Keratinocyte (primary cell): Measurements from ENCODE around the gene FAIM2. TPM values are rescaled to one million over a fixed set of nuclear protein-coding genes. Genes with fewer than 3 reads are reported as not detected.

ENCODE experiments used
- DNase-seq: peaks from one replicate; pipeline ENCODE4 v3.0.0-alpha.2; 2011; ENCODE audit warnings: low read depth, missing footprints, low spot score
- FAIRE-seq: peaks from 2 replicates; lab custom pipeline; 2011; peaks lifted over from hg19 to GRCh38; lab: Jason Lieb, UNC
- H2AFZ ChIP-seq: 2 replicates; pipeline ENCODE4 v1.6.0; 2012; ENCODE audit warnings: low read length, control low read depth, inconsistent platforms; ENCODE audit not compliant: control insufficient read depth
- H3K27ac ChIP-seq: 2 replicates; pipeline ENCODE4 v1.5.1; 2011; ENCODE audit warnings: low read length; ENCODE audit not compliant: control insufficient read depth, insufficient read depth
- H3K27me3 ChIP-seq: 3 replicates; pipeline ENCODE4 v1.6.0; 2011; ENCODE audit warnings: low read length; ENCODE audit not compliant: control insufficient read depth, insufficient read depth; ENCODE audit errors: extremely low read depth
- H3K36me3 ChIP-seq, 2 experiments: 2 replicates in 1 of 2; 3 replicates in 1 of 2; pipeline ENCODE4 v1.5.1; 2011; ENCODE audit warnings: low read length in 2 of 2, mild to moderate bottlenecking in 1 of 2; ENCODE audit not compliant: control insufficient read depth in 2 of 2, insufficient read depth in 2 of 2; ENCODE audit errors: extremely low read depth in 1 of 2
- H3K4me1 ChIP-seq: 3 replicates; pipeline ENCODE4 v1.5.1; 2011; ENCODE audit warnings: low read length; ENCODE audit not compliant: control insufficient read depth, insufficient read depth; ENCODE audit errors: extremely low read depth
- H3K4me2 ChIP-seq: 3 replicates; pipeline ENCODE4 v1.6.0; 2011; ENCODE audit warnings: low read depth, low read length; ENCODE audit not compliant: control insufficient read depth, insufficient read depth; ENCODE audit errors: extremely low read depth
- H3K4me3 ChIP-seq, 3 experiments: fragments of 200-600 bp in 1 of 3; sonication (generic) in 1 of 3; 2 replicates in 2 of 3; 3 replicates in 1 of 3; pipeline ENCODE4 v1.5.1; 2011 to 2016; ENCODE audit warnings: low read length in 3 of 3, mild to moderate bottlenecking in 3 of 3, control low read depth in 2 of 3, inconsistent platforms in 1 of 3, low read depth in 1 of 3, mixed read lengths in 1 of 3, mixed run types in 1 of 3, moderate library complexity in 1 of 3; ENCODE audit not compliant: control insufficient read depth in 2 of 3, insufficient read depth in 2 of 3; ENCODE audit errors: extremely low read depth in 1 of 3
- H3K79me2 ChIP-seq: 2 replicates; pipeline ENCODE4 v1.6.0; 2012; ENCODE audit warnings: low read length; ENCODE audit not compliant: control insufficient read depth, insufficient read depth
- H3K9ac ChIP-seq: 3 replicates; pipeline ENCODE4 v1.6.0; 2011; ENCODE audit warnings: low read length; ENCODE audit not compliant: control insufficient read depth, insufficient read depth; ENCODE audit errors: extremely low read depth
- H3K9me1 ChIP-seq: 3 replicates; pipeline ENCODE4 v1.6.0; 2011; ENCODE audit warnings: low read length; ENCODE audit not compliant: control insufficient read depth, insufficient read depth; ENCODE audit errors: extremely low read depth
- H3K9me3 ChIP-seq: 2 replicates; pipeline ENCODE4 v1.5.1; 2012; ENCODE audit warnings: low read depth, low read length; ENCODE audit not compliant: control insufficient read depth
- H4K20me1 ChIP-seq: 3 replicates; pipeline ENCODE4 v1.6.0; 2011; ENCODE audit warnings: low read length; ENCODE audit not compliant: control insufficient read depth, insufficient read depth; ENCODE audit errors: extremely low read depth
- EZH2 ChIP-seq: IDR thresholded peaks from one replicate; pipeline ENCODE4 v1.6.1; 2012; ENCODE audit warnings: inconsistent platforms, mild to moderate bottlenecking, low read length, moderate library complexity
- dilution Hi-C: fragments of 300-500 bp; cut with MboI; formaldehyde crosslinking; loops from one replicate; pipeline ENCODE4 v1.7.0; 2020; ENCODE audit warnings: low sequenced_read_pairs; ENCODE audit not compliant: extremely low pct_ligation_motif_present
- polyA plus RNA-seq, 5 experiments: library from polyadenylated mRNA; depleted of rRNA in 3 of 5; stranded (reverse) in 3 of 5; stranded (forward) in 1 of 5; unstranded in 1 of 5; fragments of >200 nt; gene quantifications; 1 replicate in 1 of 5; 2 replicates in 3 of 5; 3 replicates in 1 of 5; pipeline versions ENCODE4 v1.2.1 to v1.2.3, GENCODE V29; 2011 to 2012; ENCODE audit warnings: missing spikeins in 2 of 5, low read depth in 1 of 5, low replicate concordance in 1 of 5
- TF ChIP-seq, protein P1 (sequence below), 3 experiments: IDR thresholded peaks in 1 of 3; conservative IDR thresholded peaks in 1 of 3; optimal IDR thresholded peaks in 1 of 3; 2 replicates in 2 of 3; 3 replicates in 1 of 3; pipeline versions ENCODE3 to v1.5.1; 2011; ENCODE audit warnings: low read length in 3 of 3, mild to moderate bottlenecking in 3 of 3, moderate library complexity in 2 of 3, control low read depth in 1 of 3, inconsistent platforms in 1 of 3; ENCODE audit not compliant: insufficient read depth in 2 of 3; ENCODE audit errors: extremely low read depth in 1 of 3

The FAIM2 gene
- polyA plus RNA-seq, 1 donor (not counting 4 experiments of a cell fraction or from before 2014, with no cell fraction given) = not detected

DNA sequence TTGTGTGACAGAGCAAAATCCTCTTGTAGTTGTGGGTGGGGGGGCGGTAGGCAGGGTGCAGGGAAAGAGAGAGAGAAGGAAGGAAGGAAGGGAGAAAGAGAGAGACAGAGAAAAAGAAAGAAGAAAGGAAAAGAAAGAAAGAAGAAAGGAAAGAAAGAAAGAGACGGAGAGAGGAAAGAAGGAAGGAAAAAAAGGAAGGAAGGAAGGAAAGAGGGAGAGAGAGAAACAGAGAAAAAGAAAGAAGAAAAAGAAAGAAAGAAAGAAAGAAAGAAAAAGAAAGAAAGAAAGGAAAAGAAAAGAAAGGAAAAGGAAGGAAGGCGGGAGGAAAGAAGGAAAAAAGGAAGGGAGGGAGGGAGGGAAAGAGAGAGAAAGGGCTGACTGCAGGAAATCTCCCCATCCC lies 17.6 kb upstream of the FAIM2 start:
- H3K4me2 ChIP-seq = no peak overlapping the region
- no peaks in the 10 kb centered on the region for H3K9me3 ChIP-seq
- dilution Hi-C loops = no loop called here
- DNase-seq (no peak), FAIRE-seq (no peak)
- H3K36me3 ChIP-seq = no peaks in the 10 kb centered on the region
- H3K9me1 ChIP-seq = no peaks in the 10 kb centered on the region
- no peak overlapping the region for H2AFZ ChIP-seq
- H3K9ac ChIP-seq = no peak overlapping the region
- H3K27ac ChIP-seq = no peak overlapping the region
- no peaks in the 10 kb centered on the region for H3K4me1 ChIP-seq
- H3K79me2 ChIP-seq = no peaks in the 10 kb centered on the region
- H4K20me1 ChIP-seq = no peaks in the 10 kb centered on the region
- no peak overlapping the region for H3K4me3 ChIP-seq
- TF ChIP-seq, protein P1, sequence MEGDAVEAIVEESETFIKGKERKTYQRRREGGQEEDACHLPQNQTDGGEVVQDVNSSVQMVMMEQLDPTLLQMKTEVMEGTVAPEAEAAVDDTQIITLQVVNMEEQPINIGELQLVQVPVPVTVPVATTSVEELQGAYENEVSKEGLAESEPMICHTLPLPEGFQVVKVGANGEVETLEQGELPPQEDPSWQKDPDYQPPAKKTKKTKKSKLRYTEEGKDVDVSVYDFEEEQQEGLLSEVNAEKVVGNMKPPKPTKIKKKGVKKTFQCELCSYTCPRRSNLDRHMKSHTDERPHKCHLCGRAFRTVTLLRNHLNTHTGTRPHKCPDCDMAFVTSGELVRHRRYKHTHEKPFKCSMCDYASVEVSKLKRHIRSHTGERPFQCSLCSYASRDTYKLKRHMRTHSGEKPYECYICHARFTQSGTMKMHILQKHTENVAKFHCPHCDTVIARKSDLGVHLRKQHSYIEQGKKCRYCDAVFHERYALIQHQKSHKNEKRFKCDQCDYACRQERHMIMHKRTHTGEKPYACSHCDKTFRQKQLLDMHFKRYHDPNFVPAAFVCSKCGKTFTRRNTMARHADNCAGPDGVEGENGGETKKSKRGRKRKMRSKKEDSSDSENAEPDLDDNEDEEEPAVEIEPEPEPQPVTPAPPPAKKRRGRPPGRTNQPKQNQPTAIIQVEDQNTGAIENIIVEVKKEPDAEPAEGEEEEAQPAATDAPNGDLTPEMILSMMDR (optimal IDR thresholded peaks at IDR 0.05 in 1 of 3, IDR thresholded peaks at IDR 0.05 in 1 of 3, conservative IDR thresholded peaks at IDR 0.05 in 1 of 3; ENCODE audit: extremely low read depth in 1 of 3, insufficient read depth in 2 of 3, low read length in 3 of 3) = no peak
- no peak for TF ChIP-seq EZH2
- H3K27me3 ChIP-seq = peaks cover 5% of the 10 kb centered on the region

DNA sequence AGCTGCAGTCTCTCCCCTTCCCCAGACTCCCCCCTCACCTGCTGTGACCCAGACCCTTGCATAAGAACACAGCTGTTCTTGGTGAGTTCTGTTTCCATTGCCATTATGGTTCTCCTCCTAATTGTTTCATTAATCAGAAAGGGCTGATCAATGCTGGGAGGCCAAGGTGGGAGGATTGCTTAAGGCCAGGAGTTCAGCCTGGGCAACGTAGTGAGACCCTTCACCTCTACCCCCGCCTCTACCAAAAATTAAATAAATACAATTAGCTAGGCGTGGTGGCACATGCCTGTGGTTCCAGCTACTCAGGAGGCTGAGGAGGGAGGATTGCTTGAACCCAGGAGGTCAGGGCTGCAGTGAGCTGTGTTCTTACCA lies 17.2 kb upstream of the FAIM2 start:
- Histone ChIP-seq H3K4me3 (no peak overlapping the region), H3K27me3 (peaks cover 5% of the 10 kb centered on the region), H4K20me1 (no peaks in the 10 kb centered on the region), H3K9me3 (no peaks in the 10 kb centered on the region), H2AFZ (no peak overlapping the region), H3K79me2 (no peaks in the 10 kb centered on the region), H3K4me2 (no peak overlapping the region), H3K9ac (no peak overlapping the region), H3K4me1 (no peaks in the 10 kb centered on the region), H3K27ac (no peak overlapping the region), H3K9me1 (no peaks in the 10 kb centered on the region), H3K36me3 (no peaks in the 10 kb centered on the region)
- no peak for TF ChIP-seq EZH2
- DNase-seq (no peak), FAIRE-seq (no peak)
- dilution Hi-C loops = no loop called here

DNA sequence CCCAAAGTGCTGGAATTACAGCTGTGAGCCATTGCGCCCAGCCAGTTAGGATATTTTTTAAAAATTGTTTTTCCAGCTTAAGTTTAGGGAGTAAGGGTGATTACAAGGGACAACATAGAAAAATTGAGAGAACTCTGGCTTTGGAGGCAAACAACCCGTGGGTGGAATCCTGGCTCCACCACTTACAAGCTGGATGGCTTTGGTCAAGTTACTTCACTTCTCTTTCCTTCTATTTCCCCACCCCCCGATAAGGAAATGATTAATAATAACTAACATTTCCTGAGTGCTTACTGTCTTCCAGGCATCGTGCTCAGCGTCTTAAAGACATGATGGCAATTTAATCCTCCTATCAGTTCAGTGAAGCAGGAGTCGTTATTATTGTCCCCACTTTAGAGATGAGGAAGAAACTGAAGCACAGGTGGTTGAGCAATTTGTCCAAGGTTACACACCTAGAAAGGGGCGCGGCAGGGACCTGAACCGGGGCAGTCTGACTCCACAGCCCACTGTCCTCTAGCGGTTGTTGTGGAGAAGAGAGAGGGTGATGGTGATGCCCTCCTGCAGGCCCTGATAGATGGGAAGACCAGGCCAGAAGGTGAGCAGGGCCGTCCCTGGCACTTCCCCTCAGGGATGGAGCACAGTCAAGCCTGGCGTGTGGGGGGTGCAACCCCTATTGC lies 16.7 kb upstream of the FAIM2 start:
- H4K20me1 ChIP-seq = no peaks in the 10 kb centered on the region
- H3K9ac ChIP-seq = no peak overlapping the region
- H3K4me1 ChIP-seq = no peaks in the 10 kb centered on the region
- dilution Hi-C loops = no loop called here
- DNase-seq (no peak), FAIRE-seq (no peak)
- peaks cover 5% of the 10 kb centered on the region for H3K27me3 ChIP-seq
- H3K4me2 ChIP-seq = no peak overlapping the region
- no peaks in the 10 kb centered on the region for H3K9me3 ChIP-seq
- no peaks in the 10 kb centered on the region for H3K36me3 ChIP-seq
- no peak overlapping the region for H3K27ac ChIP-seq
- no peaks in the 10 kb centered on the region for H3K9me1 ChIP-seq
- no peak overlapping the region for H2AFZ ChIP-seq
- no peak overlapping the region for H3K4me3 ChIP-seq
- TF ChIP-seq EZH2 = no peak
- TF ChIP-seq, protein P1 (optimal IDR thresholded peaks at IDR 0.05 in 1 of 3, IDR thresholded peaks at IDR 0.05 in 1 of 3, conservative IDR thresholded peaks at IDR 0.05 in 1 of 3; ENCODE audit: extremely low read depth in 1 of 3, insufficient read depth in 2 of 3, low read length in 3 of 3) = no peak
- no peaks in the 10 kb centered on the region for H3K79me2 ChIP-seq
